Chondrocyte (in vitro differentiated cells): Measurements from ENCODE around the gene CES2. TPM values are rescaled to one million over a fixed set of nuclear protein-coding genes. Genes with fewer than 3 reads are reported as not detected.
"Not testable (repeated sequence)": the region's sequence is repeated elsewhere in the genome, so short reads cannot be mapped to it uniquely, and the experiment has no call there.

Experiments
- DNase-seq: peaks from one replicate; pipeline ENCODE4 v3.0.0; 2021; ENCODE audit warnings: mixed read lengths, low spot score
- H3K27ac Mint-ChIP-seq: one replicate; pipeline ENCODE4 v1.8.0; 2021; ENCODE audit warnings: mild to moderate bottlenecking, moderate library complexity, mixed read lengths; ENCODE audit not compliant: unreplicated experiment
- H3K27me3 Mint-ChIP-seq: 2 replicates; pipeline ENCODE4 v1.8.0; 2021; ENCODE audit warnings: low read depth, mixed read lengths
- H3K36me3 Mint-ChIP-seq: 2 replicates; pipeline ENCODE4 v1.8.0; 2021; ENCODE audit warnings: low read depth, mixed read lengths
- H3K4me1 Mint-ChIP-seq: 2 replicates; pipeline ENCODE4 v1.8.0; 2021; ENCODE audit warnings: low read depth, mild to moderate bottlenecking, mixed read lengths
- H3K4me3 Mint-ChIP-seq: one replicate; pipeline ENCODE4 v1.8.0; 2021; ENCODE audit warnings: mild to moderate bottlenecking, moderate library complexity, mixed read lengths; ENCODE audit not compliant: unreplicated experiment
- H3K9me3 Mint-ChIP-seq: 2 replicates; pipeline ENCODE4 v1.8.0; 2021; ENCODE audit warnings: low read depth, mixed read lengths
- total RNA-seq: library from RNA; stranded (reverse); gene quantifications from 3 replicates; pipeline ENCODE4 v1.2.1, GENCODE V29; 2021
- TF ChIP-seq, protein P1 (sequence below): fragments of 200-600 bp; sonication (generic); IDR thresholded peaks from 2 replicates; pipeline ENCODE4 v1.5.0; 2021; ENCODE audit warnings: antibody characterized with exemption, mild to moderate bottlenecking, moderate library complexity

Gene CES2
- total RNA-seq, 1 donor from 2014 or later: 26.0 TPM

GRCh38 chr16:66933776-66934137 lies 1.6 kb upstream of the CES2 start:
- no peak for DNase-seq
- H3K27me3 Mint-ChIP-seq: no peaks in the 10 kb centered on the region
- H3K4me1 Mint-ChIP-seq: peaks cover 40% of the 10 kb centered on the region
- peak overlapping the region; percentile 88 for H3K27ac Mint-ChIP-seq
- TF ChIP-seq, protein P1, sequence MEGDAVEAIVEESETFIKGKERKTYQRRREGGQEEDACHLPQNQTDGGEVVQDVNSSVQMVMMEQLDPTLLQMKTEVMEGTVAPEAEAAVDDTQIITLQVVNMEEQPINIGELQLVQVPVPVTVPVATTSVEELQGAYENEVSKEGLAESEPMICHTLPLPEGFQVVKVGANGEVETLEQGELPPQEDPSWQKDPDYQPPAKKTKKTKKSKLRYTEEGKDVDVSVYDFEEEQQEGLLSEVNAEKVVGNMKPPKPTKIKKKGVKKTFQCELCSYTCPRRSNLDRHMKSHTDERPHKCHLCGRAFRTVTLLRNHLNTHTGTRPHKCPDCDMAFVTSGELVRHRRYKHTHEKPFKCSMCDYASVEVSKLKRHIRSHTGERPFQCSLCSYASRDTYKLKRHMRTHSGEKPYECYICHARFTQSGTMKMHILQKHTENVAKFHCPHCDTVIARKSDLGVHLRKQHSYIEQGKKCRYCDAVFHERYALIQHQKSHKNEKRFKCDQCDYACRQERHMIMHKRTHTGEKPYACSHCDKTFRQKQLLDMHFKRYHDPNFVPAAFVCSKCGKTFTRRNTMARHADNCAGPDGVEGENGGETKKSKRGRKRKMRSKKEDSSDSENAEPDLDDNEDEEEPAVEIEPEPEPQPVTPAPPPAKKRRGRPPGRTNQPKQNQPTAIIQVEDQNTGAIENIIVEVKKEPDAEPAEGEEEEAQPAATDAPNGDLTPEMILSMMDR: no peak
- peak overlapping the region; percentile 95 for H3K4me3 Mint-ChIP-seq
- H3K36me3 Mint-ChIP-seq: peaks cover 2% of the 10 kb centered on the region
- no peaks in the 10 kb centered on the region for H3K9me3 Mint-ChIP-seq

GRCh38 chr16:66934138-66934838 lies 1.0 kb upstream of the CES2 start, which contains the start of gene CIAO2B:
CIAO2B (minus strand) TSS chr16:66934402; CDS start chr16:66934364, 38 bp downstream.
- H3K4me1 Mint-ChIP-seq: peaks cover 40% of the 10 kb centered on the region
- DNase-seq: no peak
- H3K27ac Mint-ChIP-seq: peak within 1 kb of the TSS; percentile 88

DNA sequence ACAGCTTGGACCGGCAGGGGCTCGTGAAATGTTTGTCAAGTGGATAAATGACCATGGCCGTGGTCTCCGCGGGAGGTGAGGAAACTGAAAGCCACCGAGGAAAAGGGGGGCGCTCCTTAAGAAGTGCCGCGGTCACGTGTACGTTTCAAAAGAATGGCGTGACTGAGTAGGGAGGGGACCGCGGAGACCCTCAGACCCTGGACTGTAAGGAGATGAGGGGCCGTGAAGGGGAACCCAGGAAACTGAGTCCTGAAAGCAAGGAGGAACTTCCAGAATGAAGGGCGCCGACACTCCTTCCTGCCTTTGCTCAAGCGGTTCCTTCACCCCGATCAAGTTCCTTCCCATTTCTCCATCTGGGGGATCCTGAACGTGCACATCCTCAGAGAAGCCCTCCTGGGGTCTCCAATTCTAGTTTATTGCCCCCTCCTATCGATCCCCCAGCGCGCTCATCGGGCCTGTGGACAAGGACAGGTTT lies 440 bp upstream of the CES2 start:
- not testable (repeated sequence) for H3K9me3 Mint-ChIP-seq, H3K36me3 Mint-ChIP-seq, H3K27me3 Mint-ChIP-seq, DNase-seq
- Mint-ChIP-seq H3K4me3 (peak overlapping the region; percentile 95), H3K4me1 (peaks cover 40% of the 10 kb centered on the region), H3K27ac (peak overlapping the region; percentile 88)

More at GRCh38 chr16:66934138-66934838, 1.0 kb upstream of the CES2 start, which contains the start of gene CIAO2B:
- H3K27me3 Mint-ChIP-seq: no peaks in the 10 kb centered on the region
- H3K36me3 Mint-ChIP-seq: peaks cover 2% of the 10 kb centered on the region
- TF ChIP-seq, protein P1: peak; percentile 5
- H3K4me3 Mint-ChIP-seq: peak within 1 kb of the TSS; percentile 95
- no peaks in the 10 kb centered on the region for H3K9me3 Mint-ChIP-seq

GRCh38 chr16:66936462-66936861 lies 1.1 kb downstream of the CES2 start:
- Mint-ChIP-seq H3K4me1 (peaks cover 40% of the 10 kb centered on the region), H3K9me3 (no peaks in the 10 kb centered on the region), H3K36me3 (peaks cover 5% of the 10 kb centered on the region), H3K27me3 (no peaks in the 10 kb centered on the region), H3K27ac (peak overlapping the region; percentile 22), H3K4me3 (peak overlapping the region; percentile 45)
- no peak for DNase-seq
- TF ChIP-seq, protein P1: no peak

GRCh38 chr16:66936889-66937554 lies 1.7 kb downstream of the CES2 start:
- DNase-seq: no peak
- H3K36me3 Mint-ChIP-seq: peaks cover 9% of the 10 kb centered on the region
- H3K9me3 Mint-ChIP-seq: no peaks in the 10 kb centered on the region
- H3K4me3 Mint-ChIP-seq: peak overlapping the region; percentile 45
- H3K27me3 Mint-ChIP-seq: no peaks in the 10 kb centered on the region
- TF ChIP-seq, protein P1: no peak
- H3K4me1 Mint-ChIP-seq: peaks cover 40% of the 10 kb centered on the region
- no peak overlapping the region for H3K27ac Mint-ChIP-seq
